Measurements from ENCODE around the gene PCNX3. TPM values are rescaled to one million over a fixed set of nuclear protein-coding genes. Genes with fewer than 3 reads are reported as not detected.
"Not testable (repeated sequence)": the region's sequence is repeated elsewhere in the genome, so short reads cannot be mapped to it uniquely, and the experiment has no call there.

Gene PCNX3
- total RNA-seq, 1 donor, result 31.5 TPM

- H3K4me3 ChIP-seq (ENCODE audit: low read depth, low read length), result no peak overlapping the region
- TF ChIP-seq CTCF (IDR thresholded peaks at IDR 0.05; ENCODE audit: insufficient read depth, low read length), result no peak
- DNase-seq (ENCODE audit: low read depth), result no peak
Observed at GRCh38 chr11:65634109-65634436, 18.5 kb downstream of the PCNX3 start.

GRCh38 chr11:65634440-65634839, 18.9 kb downstream of the PCNX3 start:
- H3K4me3 ChIP-seq (ENCODE audit: low read depth, low read length), result no peak overlapping the region
- DNase-seq (ENCODE audit: low read depth), result no peak
- no peak for TF ChIP-seq CTCF (IDR thresholded peaks at IDR 0.05; ENCODE audit: insufficient read depth, low read length)

- no peak for DNase-seq (ENCODE audit: low read depth)
- H3K4me3 ChIP-seq (ENCODE audit: low read depth, low read length), result no peak overlapping the region
- no peak for TF ChIP-seq CTCF (IDR thresholded peaks at IDR 0.05; ENCODE audit: insufficient read depth, low read length)
Observed at GRCh38 chr11:65634905-65635731, 19.5 kb downstream of the PCNX3 start.

GRCh38 chr11:65636108-65637031, 20.8 kb downstream of the PCNX3 start:
- no peak overlapping the region for H3K4me3 ChIP-seq (ENCODE audit: low read depth, low read length)
- DNase-seq (ENCODE audit: low read depth), result no peak
- TF ChIP-seq CTCF (IDR thresholded peaks at IDR 0.05; ENCODE audit: insufficient read depth, low read length), result no peak

- DNase-seq (ENCODE audit: low read depth), result no peak
- H3K4me3 ChIP-seq (ENCODE audit: low read depth, low read length), result no peak overlapping the region
- no peak for TF ChIP-seq CTCF (IDR thresholded peaks at IDR 0.05; ENCODE audit: insufficient read depth, low read length)
Observed at GRCh38 chr11:65637032-65637557, 21.5 kb downstream of the PCNX3 start.

- DNase-seq (ENCODE audit: low read depth), result peak; percentile 81
- peak; percentile 56 for TF ChIP-seq CTCF (IDR thresholded peaks at IDR 0.05; ENCODE audit: insufficient read depth, low read length)
- H3K4me3 ChIP-seq (ENCODE audit: low read depth, low read length), result peak within 1 kb of the TSS; percentile 76
Observed at GRCh38 chr11:65637794-65638419, 22.3 kb downstream of the PCNX3 start, which contains the start of gene SIPA1. Gene SIPA1, plus strand, starts transcription at chr11:65638101. Its CDS starts 2,821 bp downstream, at chr11:65640922.

GRCh38 chr11:65639228-65639597, 23.6 kb downstream of the PCNX3 start:
- H3K4me3 ChIP-seq (ENCODE audit: low read depth, low read length); DNase-seq (ENCODE audit: low read depth): not testable (repeated sequence)

Data from fibroblast of the aortic adventitia (primary cell).